IMR-90 (cell line): Measurements from ENCODE around the gene SLC6A2. TPM values are rescaled to one million over a fixed set of nuclear protein-coding genes. Genes with fewer than 3 reads are reported as not detected.

Source experiments
- ATAC-seq: fragments of 200-7000 bp; cut with Tn5 transposase; 2 replicates; pipeline ENCODE4 v1.9.1; 2020; ENCODE audit warnings: low read depth, mild to moderate bottlenecking, moderate library complexity
- BruUV-seq: library from RNA; stranded (reverse); fragments of 400-500 nt; replicated peaks from 2 replicates; lab custom pipeline; 2021; lab: Mats Ljungman, UMichigan
- CTCF ChIA-PET: fragments of 300-600 bp; formaldehyde crosslinking; extraction: SDS; loops from one replicate; lab custom pipeline; 2021; ENCODE audit warnings: antibody characterized with exemption; lab: Yijun Ruan, JAX
- POLR2A ChIA-PET: fragments of 300-600 bp; sonication (Branson Sonifier 250); formaldehyde crosslinking; loops from one replicate; lab custom pipeline; 2022; ENCODE audit warnings: antibody characterized with exemption; ENCODE audit not compliant: unreplicated experiment; lab: Charles Lee
- DNase-seq: peaks from one replicate; pipeline ENCODE4 v3.0.0; 2013
- H2AFZ ChIP-seq: replicated peaks from 2 replicates; pipeline ENCODE3; 2013; ENCODE audit warnings: low read length, mild to moderate bottlenecking; ENCODE audit not compliant: poor library complexity
- H2AK5ac ChIP-seq: 2 replicates; pipeline ENCODE4 v1.6.1; 2013; ENCODE audit warnings: low read depth, low read length, inconsistent platforms
- H2AK9ac ChIP-seq: replicated peaks from 2 replicates; pipeline ENCODE3; 2013; ENCODE audit warnings: mild to moderate bottlenecking, low read depth, low read length, moderate library complexity; ENCODE audit not compliant: poor library complexity
- H2BK120ac ChIP-seq: 2 replicates; pipeline ENCODE4 v1.6.1; 2013; ENCODE audit warnings: low read depth, low read length, inconsistent platforms
- H2BK15ac ChIP-seq: 3 replicates; pipeline ENCODE4 v1.6.1; 2013; ENCODE audit warnings: low read depth, low read length, inconsistent platforms
- H2BK20ac ChIP-seq: 2 replicates; pipeline ENCODE4 v1.6.1; 2013; ENCODE audit warnings: low read depth, mild to moderate bottlenecking, inconsistent platforms, low read length, moderate library complexity
- H2BK5ac ChIP-seq: 2 replicates; pipeline ENCODE4 v1.6.1; 2013; ENCODE audit warnings: mild to moderate bottlenecking, low read depth, low read length, inconsistent platforms; ENCODE audit not compliant: poor library complexity, severe bottlenecking
- H3K14ac ChIP-seq: replicated peaks from 2 replicates; pipeline ENCODE4 v1.6.1; 2013; ENCODE audit warnings: low read depth, low read length, inconsistent platforms
- H3K18ac ChIP-seq: 2 replicates; pipeline ENCODE4 v1.6.1; 2013; ENCODE audit warnings: low read depth, low read length, control low read depth
- H3K23ac ChIP-seq: 2 replicates; pipeline ENCODE4 v1.6.1; 2013; ENCODE audit warnings: low read depth, low read length, inconsistent platforms
- H3K27ac ChIP-seq: 2 replicates; pipeline ENCODE4 v1.5.1; 2013; ENCODE audit warnings: mild to moderate bottlenecking, control low read depth, low read length; ENCODE audit not compliant: insufficient read depth
- H3K27me3 ChIP-seq: 2 replicates; pipeline ENCODE4 v1.6.1; 2013; ENCODE audit warnings: low read length; ENCODE audit not compliant: control insufficient read depth, insufficient read depth
- H3K36me3 ChIP-seq: 2 replicates; pipeline ENCODE4 v1.6.1; 2013; ENCODE audit warnings: low read length, mixed read lengths; ENCODE audit not compliant: control insufficient read depth, insufficient read depth
- H3K4ac ChIP-seq: 2 replicates; pipeline ENCODE4 v1.6.1; 2013; ENCODE audit warnings: low read depth, low read length, inconsistent platforms
- H3K4me1 ChIP-seq: 2 replicates; pipeline ENCODE4 v1.6.1; 2013; ENCODE audit warnings: low read length, mixed read lengths; ENCODE audit not compliant: control insufficient read depth, insufficient read depth
- H3K4me2 ChIP-seq: 2 replicates; pipeline ENCODE4 v1.6.1; 2013; ENCODE audit warnings: low read depth, mild to moderate bottlenecking, control low read depth, low read length, moderate library complexity
- H3K4me3 ChIP-seq: 2 replicates; pipeline ENCODE4 v1.5.1; 2013; ENCODE audit warnings: low read depth, mild to moderate bottlenecking, control low read depth, low read length, moderate library complexity; ENCODE audit not compliant: insufficient read depth
- H3K56ac ChIP-seq: 2 replicates; pipeline ENCODE4 v1.6.1; 2013; ENCODE audit warnings: low read length, inconsistent platforms; ENCODE audit not compliant: insufficient read depth; ENCODE audit errors: extremely low read depth
- H3K79me1 ChIP-seq, 2 experiments: 2 replicates each; pipeline ENCODE4 v1.6.1; 2013; ENCODE audit warnings: low read length in 2 of 2, inconsistent platforms in 1 of 2, low read depth in 1 of 2
- H3K9ac ChIP-seq: 2 replicates; pipeline ENCODE4 v1.6.1; 2013; ENCODE audit warnings: low read depth, low read length, control low read depth
- H3K9me1 ChIP-seq: 2 replicates; pipeline ENCODE4 v1.6.1; 2013; ENCODE audit warnings: low read length, inconsistent platforms; ENCODE audit not compliant: insufficient read depth
- H3K9me3 ChIP-seq: 2 replicates; pipeline ENCODE4 v1.6.1; 2013; ENCODE audit warnings: low read length; ENCODE audit not compliant: control insufficient read depth, insufficient read depth
- H4K20me1 ChIP-seq: 2 replicates; pipeline ENCODE4 v1.6.1; 2013; ENCODE audit warnings: low read length, inconsistent platforms; ENCODE audit not compliant: insufficient read depth
- H4K5ac ChIP-seq: 2 replicates; pipeline ENCODE4 v1.6.1; 2013; ENCODE audit warnings: mild to moderate bottlenecking, low read depth, low read length, control low read depth
- H4K8ac ChIP-seq, 2 experiments: 2 replicates each; pipeline ENCODE4 v1.6.1; 2013; ENCODE audit warnings: low read depth in 2 of 2, low read length in 2 of 2, control low read depth in 1 of 2, inconsistent platforms in 1 of 2
- H4K91ac ChIP-seq: 2 replicates; pipeline ENCODE4 v1.6.1; 2013; ENCODE audit warnings: low read depth, low read length, inconsistent platforms; ENCODE audit not compliant: insufficient read depth
- BHLHE40 ChIP-seq: fragments of 150-350 bp; IDR thresholded peaks from 2 replicates; pipeline ENCODE4 v1.6.1; 2016; ENCODE audit warnings: mild to moderate bottlenecking, low read depth, low read length
- CHD1 ChIP-seq: IDR thresholded peaks from 2 replicates; pipeline ENCODE4 v1.6.1; 2012; ENCODE audit warnings: low read depth, low read length, improper control_type of control experiment
- RCOR1 ChIP-seq: IDR thresholded peaks from 2 replicates; pipeline ENCODE4 v1.6.1; 2012; ENCODE audit warnings: mild to moderate bottlenecking, low read length, improper control_type of control experiment; ENCODE audit not compliant: insufficient replicate concordance
- WGBS, 2 experiments: methylation state at CpG; one replicate each; pipeline versions ENCODE4 v1.1.5 to v1.1.7; 2013; ENCODE audit warnings: missing lambda C conversion rate in 2 of 2; ENCODE audit not compliant: insufficient read length in 1 of 2; ENCODE audit errors: extremely low coverage in 2 of 2; 5-methylcytosine and 5-hydroxymethylcytosine counted together
- dilution Hi-C: fragments of 300-500 bp; cut with HindIII; formaldehyde crosslinking; loops from one replicate; pipeline ENCODE4 v1.14.3; 2018; ENCODE audit warnings: low sequenced_read_pairs; ENCODE audit not compliant: unreplicated experiment
- in situ Hi-C: fragments of 300-500 bp; cut with MboI; formaldehyde crosslinking; loops from 3 replicates; pipeline ENCODE4 v1.14.3; 2019; ENCODE audit warnings: low sequenced_read_pairs, inconsistent platforms, mixed read lengths
- intact Hi-C: fragments of 100-400 bp; cut with micrococcal nuclease; formaldehyde crosslinking; loops from 2 replicates; pipeline ENCODE4 v1.10.0; 2022
- polyA plus RNA-seq, 3 experiments: library from polyadenylated mRNA; depleted of rRNA; stranded (reverse); fragments of >200 nt; gene quantifications; 2 replicates each; pipeline ENCODE4 v1.2.3, GENCODE V29; 2012; ENCODE audit warnings: low replicate concordance in 1 of 3
- total RNA-seq: library from RNA; depleted of rRNA; stranded (reverse); fragments of >200 nt; gene quantifications from 2 replicates; pipeline ENCODE4 v1.2.3, GENCODE V29; 2012

The SLC6A2 gene
- total and polyA plus RNA-seq, 2 of the 4 experiments (the other 2 are of a cell fraction): not detected

DNA sequence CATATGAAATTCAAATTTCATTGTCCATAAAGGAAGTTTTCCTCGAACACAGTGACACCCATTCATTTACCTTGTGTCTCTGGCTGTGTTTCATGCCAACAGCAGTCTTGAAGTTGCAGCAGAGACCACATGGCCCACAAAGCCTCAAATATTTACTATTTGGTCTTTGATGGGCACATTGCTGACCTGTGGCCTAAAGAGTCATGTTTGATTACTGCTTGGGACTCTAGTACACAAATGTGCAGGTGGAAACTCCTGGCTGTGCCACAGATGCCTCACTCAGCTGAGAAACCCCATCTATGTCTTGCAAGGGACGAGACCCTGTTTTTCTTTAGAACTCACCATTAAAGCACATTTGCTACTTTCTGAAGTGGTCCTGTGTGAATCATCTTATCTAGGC is 76.7 kb downstream of the SLC6A2 start:
- Histone ChIP-seq H3K79me1 (no peaks in the 10 kb centered on the region), H3K36me3 (no peaks in the 10 kb centered on the region), H2BK5ac (no peak overlapping the region), H4K8ac (no peak overlapping the region), H2BK20ac (no peak overlapping the region), H3K56ac (no peak overlapping the region), H3K14ac (no peak overlapping the region), H3K4me2 (no peak overlapping the region), H3K4me1 (no peaks in the 10 kb centered on the region), H2AFZ (no peak overlapping the region), H2AK5ac (no peak overlapping the region), H4K5ac (no peak overlapping the region), H4K20me1 (no peaks in the 10 kb centered on the region), H3K23ac (no peak overlapping the region), H3K18ac (no peak overlapping the region), H3K4ac (no peak overlapping the region), H3K9me3 (no peaks in the 10 kb centered on the region), H3K4me3 (no peak overlapping the region), H3K27ac (no peak overlapping the region), H2AK9ac (no peak overlapping the region), H2BK120ac (no peak overlapping the region), H3K27me3 (no peaks in the 10 kb centered on the region), H3K9ac (no peak overlapping the region), H3K9me1 (no peaks in the 10 kb centered on the region), H2BK15ac (no peak overlapping the region), H4K91ac (no peak overlapping the region)
- no peak for TF ChIP-seq CHD1
- TF ChIP-seq BHLHE40: no peak
- TF ChIP-seq RCOR1: no peak
- BruUV-seq: no TSS peak
- ChIA-PET POLR2A (no interaction called here), CTCF (no interaction called here)
- DNase-seq: no peak
- dilution Hi-C loops (no loop called here), in situ Hi-C loops (no loop called here), intact Hi-C loops (no loop called here)
- no peak for ATAC-seq
- no CpG with 5 or more reads among the region's 2 CpGs for WGBS, 2 experiments
